ENCODE measurements around the gene HOMER3. TPM values are rescaled to one million over a fixed set of nuclear protein-coding genes. Genes with fewer than 3 reads are reported as not detected.

Gene HOMER3
- polyA plus RNA-seq, 1 donor from 2014 or later, result 83.6 TPM

DNA sequence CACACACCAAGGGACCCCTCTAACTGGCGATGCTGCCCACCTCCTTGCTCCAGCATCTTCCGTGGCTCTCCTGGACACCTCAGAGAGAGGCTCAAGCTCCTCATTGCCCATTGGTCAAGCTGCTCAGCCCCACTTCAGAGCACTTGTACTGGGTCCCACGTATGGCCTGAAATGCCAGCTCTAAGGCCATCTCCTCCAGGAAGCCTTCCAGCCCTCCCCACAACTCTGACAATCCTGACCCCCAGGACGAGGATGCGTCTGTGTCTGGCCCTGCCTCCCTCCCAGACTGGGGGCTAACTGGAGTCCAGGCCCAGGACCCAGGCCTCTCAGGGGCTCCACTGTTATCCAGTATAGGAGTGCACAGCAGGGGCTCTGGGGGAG is 7.9 kb upstream of the HOMER3 start:
- Histone ChIP-seq H3K9ac (ENCODE audit: low read length) (no peak overlapping the region), H2AFZ (ENCODE audit: low read depth, low read length) (no peak overlapping the region), H3K9me3 (ENCODE audit: low read length) (no peaks in the 10 kb centered on the region), H3K79me2 (replicated peaks; ENCODE audit: insufficient read depth, low read length) (no peaks in the 10 kb centered on the region), H3K27ac (ENCODE audit: low read length) (no peak overlapping the region), H3K9me2 (ENCODE audit: insufficient read depth, low read length) (no peaks in the 10 kb centered on the region), H3K4me3 (ENCODE audit: low read length) (no peak overlapping the region), H4K20me1 (ENCODE audit: insufficient read depth) (no peaks in the 10 kb centered on the region), H3K4me2 (ENCODE audit: low read length) (no peak overlapping the region), H3F3A (ENCODE audit: insufficient read depth, low read length, poor library complexity, severe bottlenecking) (no peaks in the 10 kb centered on the region), H3K36me3 (ENCODE audit: insufficient read depth, low read length) (no peaks in the 10 kb centered on the region), H3K27me3 (ENCODE audit: insufficient read depth, low read depth, low read length) (no peaks in the 10 kb centered on the region)
- no peak for TF ChIP-seq RAD21 (conservative IDR thresholded peaks at IDR 0.05)
- TF ChIP-seq, protein P1, sequence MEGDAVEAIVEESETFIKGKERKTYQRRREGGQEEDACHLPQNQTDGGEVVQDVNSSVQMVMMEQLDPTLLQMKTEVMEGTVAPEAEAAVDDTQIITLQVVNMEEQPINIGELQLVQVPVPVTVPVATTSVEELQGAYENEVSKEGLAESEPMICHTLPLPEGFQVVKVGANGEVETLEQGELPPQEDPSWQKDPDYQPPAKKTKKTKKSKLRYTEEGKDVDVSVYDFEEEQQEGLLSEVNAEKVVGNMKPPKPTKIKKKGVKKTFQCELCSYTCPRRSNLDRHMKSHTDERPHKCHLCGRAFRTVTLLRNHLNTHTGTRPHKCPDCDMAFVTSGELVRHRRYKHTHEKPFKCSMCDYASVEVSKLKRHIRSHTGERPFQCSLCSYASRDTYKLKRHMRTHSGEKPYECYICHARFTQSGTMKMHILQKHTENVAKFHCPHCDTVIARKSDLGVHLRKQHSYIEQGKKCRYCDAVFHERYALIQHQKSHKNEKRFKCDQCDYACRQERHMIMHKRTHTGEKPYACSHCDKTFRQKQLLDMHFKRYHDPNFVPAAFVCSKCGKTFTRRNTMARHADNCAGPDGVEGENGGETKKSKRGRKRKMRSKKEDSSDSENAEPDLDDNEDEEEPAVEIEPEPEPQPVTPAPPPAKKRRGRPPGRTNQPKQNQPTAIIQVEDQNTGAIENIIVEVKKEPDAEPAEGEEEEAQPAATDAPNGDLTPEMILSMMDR (IDR thresholded peaks at IDR 0.05; ENCODE audit: poor library complexity, severe bottlenecking), result no peak
- TF ChIP-seq TAF1 (IDR thresholded peaks at IDR 0.05; ENCODE audit: low read depth), result no peak
- no peak for TF ChIP-seq EZH2 (IDR thresholded peaks at IDR 0.05; ENCODE audit: borderline replicate concordance, insufficient read depth, low read length, poor library complexity, severe bottlenecking)
- no peak for TF ChIP-seq MXI1 (conservative IDR thresholded peaks at IDR 0.05; ENCODE audit: poor library complexity, severe bottlenecking)
- TF ChIP-seq, protein P2, sequence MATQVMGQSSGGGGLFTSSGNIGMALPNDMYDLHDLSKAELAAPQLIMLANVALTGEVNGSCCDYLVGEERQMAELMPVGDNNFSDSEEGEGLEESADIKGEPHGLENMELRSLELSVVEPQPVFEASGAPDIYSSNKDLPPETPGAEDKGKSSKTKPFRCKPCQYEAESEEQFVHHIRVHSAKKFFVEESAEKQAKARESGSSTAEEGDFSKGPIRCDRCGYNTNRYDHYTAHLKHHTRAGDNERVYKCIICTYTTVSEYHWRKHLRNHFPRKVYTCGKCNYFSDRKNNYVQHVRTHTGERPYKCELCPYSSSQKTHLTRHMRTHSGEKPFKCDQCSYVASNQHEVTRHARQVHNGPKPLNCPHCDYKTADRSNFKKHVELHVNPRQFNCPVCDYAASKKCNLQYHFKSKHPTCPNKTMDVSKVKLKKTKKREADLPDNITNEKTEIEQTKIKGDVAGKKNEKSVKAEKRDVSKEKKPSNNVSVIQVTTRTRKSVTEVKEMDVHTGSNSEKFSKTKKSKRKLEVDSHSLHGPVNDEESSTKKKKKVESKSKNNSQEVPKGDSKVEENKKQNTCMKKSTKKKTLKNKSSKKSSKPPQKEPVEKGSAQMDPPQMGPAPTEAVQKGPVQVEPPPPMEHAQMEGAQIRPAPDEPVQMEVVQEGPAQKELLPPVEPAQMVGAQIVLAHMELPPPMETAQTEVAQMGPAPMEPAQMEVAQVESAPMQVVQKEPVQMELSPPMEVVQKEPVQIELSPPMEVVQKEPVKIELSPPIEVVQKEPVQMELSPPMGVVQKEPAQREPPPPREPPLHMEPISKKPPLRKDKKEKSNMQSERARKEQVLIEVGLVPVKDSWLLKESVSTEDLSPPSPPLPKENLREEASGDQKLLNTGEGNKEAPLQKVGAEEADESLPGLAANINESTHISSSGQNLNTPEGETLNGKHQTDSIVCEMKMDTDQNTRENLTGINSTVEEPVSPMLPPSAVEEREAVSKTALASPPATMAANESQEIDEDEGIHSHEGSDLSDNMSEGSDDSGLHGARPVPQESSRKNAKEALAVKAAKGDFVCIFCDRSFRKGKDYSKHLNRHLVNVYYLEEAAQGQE (IDR thresholded peaks at IDR 0.05; ENCODE audit: borderline replicate concordance), result no peak

DNA sequence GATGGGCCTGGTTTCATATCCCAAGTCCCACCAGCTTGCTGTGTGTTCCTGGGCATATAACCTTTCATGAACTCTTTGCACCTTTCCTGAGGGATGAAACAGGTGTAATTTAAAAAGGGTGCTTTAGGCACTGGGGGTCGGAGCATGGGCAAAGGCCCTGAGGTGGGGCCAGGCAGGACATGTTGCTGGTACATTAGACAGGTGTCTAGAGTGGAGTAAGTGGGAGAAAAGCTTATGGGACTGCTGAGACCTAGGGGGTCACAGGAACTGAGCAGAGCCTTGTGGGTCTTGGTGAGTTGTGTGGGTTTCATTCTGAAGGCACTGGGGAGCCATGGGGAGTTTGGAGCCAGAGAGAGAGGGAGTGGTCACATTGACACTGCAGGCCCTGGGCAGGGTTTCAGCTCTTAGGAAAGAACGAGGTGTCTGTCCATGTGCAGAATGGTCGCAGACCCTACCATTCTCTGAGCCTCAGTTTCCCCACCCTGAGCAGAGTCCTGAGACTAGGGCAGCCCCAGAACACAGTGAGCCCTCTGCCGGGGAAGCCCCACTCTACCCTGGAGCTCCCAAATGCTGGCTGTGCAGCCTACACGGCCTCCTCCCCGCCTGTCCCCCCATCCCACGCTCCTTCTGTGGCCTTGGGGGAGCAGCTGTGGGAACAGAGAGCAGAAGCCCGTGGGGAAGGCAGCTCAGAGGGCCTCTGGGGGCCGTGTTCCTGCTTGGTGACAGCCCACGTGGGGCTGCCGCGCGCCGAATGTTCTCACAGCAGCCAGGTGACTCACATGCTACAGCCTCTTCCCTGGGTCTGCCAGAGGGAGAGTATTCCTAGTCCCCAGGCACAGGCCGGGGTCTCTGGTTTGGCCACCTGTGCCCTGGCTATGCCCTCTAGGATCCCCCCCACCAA is 7.3 kb upstream of the HOMER3 start:
- Histone ChIP-seq H3K36me3 (ENCODE audit: insufficient read depth, low read length) (no peaks in the 10 kb centered on the region), H3K4me2 (ENCODE audit: low read length) (no peak overlapping the region), H3K9me2 (ENCODE audit: insufficient read depth, low read length) (no peaks in the 10 kb centered on the region), H3K4me3 (ENCODE audit: low read length) (no peak overlapping the region), H3K79me2 (replicated peaks; ENCODE audit: insufficient read depth, low read length) (no peaks in the 10 kb centered on the region), H3K9ac (ENCODE audit: low read length) (no peak overlapping the region), H2AFZ (ENCODE audit: low read depth, low read length) (no peak overlapping the region), H4K20me1 (ENCODE audit: insufficient read depth) (no peaks in the 10 kb centered on the region), H3K9me3 (ENCODE audit: low read length) (no peaks in the 10 kb centered on the region), H3K27ac (ENCODE audit: low read length) (no peak overlapping the region), H3K27me3 (ENCODE audit: insufficient read depth, low read depth, low read length) (no peaks in the 10 kb centered on the region), H3F3A (ENCODE audit: insufficient read depth, low read length, poor library complexity, severe bottlenecking) (no peaks in the 10 kb centered on the region)
- TF ChIP-seq SMC3 (conservative IDR thresholded peaks at IDR 0.05; ENCODE audit: poor library complexity), result no peak
- TF ChIP-seq POLR2AphosphoS5 (IDR thresholded peaks at IDR 0.05), result no peak
- TF ChIP-seq RAD21 (conservative IDR thresholded peaks at IDR 0.05), result no peak
- no peak for TF ChIP-seq EP300 (conservative IDR thresholded peaks at IDR 0.05; ENCODE audit: poor library complexity, severe bottlenecking)
- TF ChIP-seq MXI1 (conservative IDR thresholded peaks at IDR 0.05; ENCODE audit: poor library complexity, severe bottlenecking), result no peak
- TF ChIP-seq, protein P2 (IDR thresholded peaks at IDR 0.05; ENCODE audit: borderline replicate concordance), result no peak
- TF ChIP-seq EZH2 (IDR thresholded peaks at IDR 0.05; ENCODE audit: borderline replicate concordance, insufficient read depth, low read length, poor library complexity, severe bottlenecking), result no peak
- TF ChIP-seq, protein P1 (IDR thresholded peaks at IDR 0.05; ENCODE audit: poor library complexity, severe bottlenecking), result no peak
